ENCODE measurements around the gene DHFR2.

The DHFR2 gene

DNA sequence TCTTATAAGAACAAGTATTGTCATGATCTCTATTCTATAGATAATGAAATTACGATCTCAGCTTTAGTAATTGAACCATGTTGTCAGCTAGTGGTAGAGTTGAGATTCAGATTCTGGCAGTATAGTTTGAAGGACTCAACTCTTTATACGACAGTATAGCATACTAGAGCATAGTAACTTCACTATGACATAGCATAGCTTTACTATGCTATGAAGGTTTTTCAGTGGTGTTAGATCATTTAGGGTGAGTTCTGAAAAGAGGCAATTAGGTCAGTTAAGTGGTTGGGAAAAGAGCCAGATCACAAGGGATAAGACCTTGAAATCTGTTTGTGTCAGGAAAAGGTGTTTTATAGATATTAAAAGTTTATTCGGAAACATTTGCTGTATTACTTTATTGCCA, 42.4 kb downstream of the DHFR2 start:
- DNase-seq (ENCODE audit: low read depth in 2 of 2), result no peak

GRCh38 chr3:94019659-94020058, 43.1 kb downstream of the DHFR2 start:
- TF ChIP-seq, protein P1, sequence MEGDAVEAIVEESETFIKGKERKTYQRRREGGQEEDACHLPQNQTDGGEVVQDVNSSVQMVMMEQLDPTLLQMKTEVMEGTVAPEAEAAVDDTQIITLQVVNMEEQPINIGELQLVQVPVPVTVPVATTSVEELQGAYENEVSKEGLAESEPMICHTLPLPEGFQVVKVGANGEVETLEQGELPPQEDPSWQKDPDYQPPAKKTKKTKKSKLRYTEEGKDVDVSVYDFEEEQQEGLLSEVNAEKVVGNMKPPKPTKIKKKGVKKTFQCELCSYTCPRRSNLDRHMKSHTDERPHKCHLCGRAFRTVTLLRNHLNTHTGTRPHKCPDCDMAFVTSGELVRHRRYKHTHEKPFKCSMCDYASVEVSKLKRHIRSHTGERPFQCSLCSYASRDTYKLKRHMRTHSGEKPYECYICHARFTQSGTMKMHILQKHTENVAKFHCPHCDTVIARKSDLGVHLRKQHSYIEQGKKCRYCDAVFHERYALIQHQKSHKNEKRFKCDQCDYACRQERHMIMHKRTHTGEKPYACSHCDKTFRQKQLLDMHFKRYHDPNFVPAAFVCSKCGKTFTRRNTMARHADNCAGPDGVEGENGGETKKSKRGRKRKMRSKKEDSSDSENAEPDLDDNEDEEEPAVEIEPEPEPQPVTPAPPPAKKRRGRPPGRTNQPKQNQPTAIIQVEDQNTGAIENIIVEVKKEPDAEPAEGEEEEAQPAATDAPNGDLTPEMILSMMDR (IDR thresholded peaks at IDR 0.05; ENCODE audit: low read depth, low read length), result no peak
- no peak overlapping the region for H3K4me3 ChIP-seq (replicated peaks in 1 of 2; ENCODE audit: low read depth in 2 of 2, low read length in 2 of 2)
- no peak for DNase-seq (ENCODE audit: low read depth in 2 of 2)

More for the DNA sequence above, 42.4 kb downstream of the DHFR2 start:
- no peak overlapping the region for H3K4me3 ChIP-seq (replicated peaks in 1 of 2; ENCODE audit: low read depth in 2 of 2, low read length in 2 of 2)
- TF ChIP-seq, protein P1 (IDR thresholded peaks at IDR 0.05; ENCODE audit: low read depth, low read length), result no peak

DNA sequence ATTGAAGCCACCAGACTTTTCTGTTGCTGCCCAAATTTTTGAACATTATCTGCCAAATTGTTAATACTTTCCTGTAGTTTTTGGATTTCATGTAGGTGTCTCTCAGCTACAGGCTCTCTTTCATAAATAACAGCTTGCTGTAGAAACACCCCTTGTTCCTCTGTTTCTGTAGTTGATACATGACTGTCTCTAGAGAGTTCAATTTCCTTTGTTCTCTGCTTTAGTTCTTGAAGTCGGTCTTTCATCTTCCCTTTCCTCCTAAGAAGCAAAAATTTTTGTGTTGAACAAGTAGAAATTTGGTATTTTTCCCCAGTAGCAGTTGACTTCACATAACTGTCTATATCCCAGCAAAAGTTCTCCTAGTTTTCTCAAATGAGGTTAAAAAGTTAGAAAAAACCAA, 47.7 kb downstream of the DHFR2 start:
- no peak for DNase-seq (ENCODE audit: low read depth in 2 of 2)
- no peak overlapping the region for H3K4me3 ChIP-seq (replicated peaks in 1 of 2; ENCODE audit: low read depth in 2 of 2, low read length in 2 of 2)
- TF ChIP-seq, protein P1 (IDR thresholded peaks at IDR 0.05; ENCODE audit: low read depth, low read length), result no peak

GRCh38 chr3:94012185-94012584, 50.5 kb downstream of the DHFR2 start:
- TF ChIP-seq, protein P1 (IDR thresholded peaks at IDR 0.05; ENCODE audit: low read depth, low read length), result no peak
- no peak overlapping the region for H3K4me3 ChIP-seq (replicated peaks in 1 of 2; ENCODE audit: low read depth in 2 of 2, low read length in 2 of 2)
- no peak for DNase-seq (ENCODE audit: low read depth in 2 of 2)

DNA sequence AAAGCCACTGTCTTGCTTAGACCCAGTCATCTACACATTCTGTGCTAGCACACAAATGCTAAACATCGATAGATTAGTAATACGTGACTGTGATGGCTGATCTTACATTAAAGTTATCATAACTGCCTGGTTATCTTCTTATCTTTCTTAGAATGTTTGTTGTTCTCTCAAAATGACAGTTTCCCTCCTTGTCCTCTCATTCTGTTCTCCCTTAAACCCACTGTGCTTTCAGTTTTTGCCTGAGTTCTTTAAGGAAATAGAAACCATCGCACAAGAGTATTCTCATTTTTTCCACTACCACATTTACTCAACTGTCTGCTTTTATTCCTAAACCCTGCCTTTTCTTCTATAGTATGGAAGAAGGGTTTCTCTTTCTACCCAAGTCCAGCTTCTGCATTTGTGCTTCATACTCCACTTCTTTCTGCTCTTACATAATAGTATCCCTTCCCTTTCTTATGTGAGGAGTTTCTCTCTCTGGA, 51.4 kb downstream of the DHFR2 start:
- TF ChIP-seq, protein P1 (IDR thresholded peaks at IDR 0.05; ENCODE audit: low read depth, low read length), result no peak
- DNase-seq (ENCODE audit: low read depth in 2 of 2), result no peak
- no peak overlapping the region for H3K4me3 ChIP-seq (replicated peaks in 1 of 2; ENCODE audit: low read depth in 2 of 2, low read length in 2 of 2)

GRCh38 chr3:94009608-94010007, 53.1 kb downstream of the DHFR2 start:
- TF ChIP-seq, protein P1 (IDR thresholded peaks at IDR 0.05; ENCODE audit: low read depth, low read length), result no peak
- no peak overlapping the region for H3K4me3 ChIP-seq (replicated peaks in 1 of 2; ENCODE audit: low read depth in 2 of 2, low read length in 2 of 2)
- no peak for DNase-seq (ENCODE audit: low read depth in 2 of 2)

GRCh38 chr3:94008253-94008652, 54.5 kb downstream of the DHFR2 start:
- H3K4me3 ChIP-seq (replicated peaks in 1 of 2; ENCODE audit: low read depth in 2 of 2, low read length in 2 of 2), result no peak overlapping the region
- no peak for DNase-seq (ENCODE audit: low read depth in 2 of 2)
- TF ChIP-seq, protein P1 (IDR thresholded peaks at IDR 0.05; ENCODE audit: low read depth, low read length), result no peak

Data from cardiac fibroblast (primary cell).